ENCODE measurements around the gene CEBPZ. TPM values are rescaled to one million over a fixed set of nuclear protein-coding genes. Genes with fewer than 3 reads are reported as not detected.
A peak's percentile ranks its signal among the peaks of the same experiment; 100 is the strongest.

CEBPZ gene
- total and polyA plus RNA-seq, 2 donors from 2014 or later: 45.5 to 55.9 TPM

- H3K36me3 ChIP-seq (ENCODE audit: control insufficient read depth in 2 of 3, insufficient read depth in 3 of 3, low read length in 3 of 3): peaks cover 13 to 37% (median 29%) of the 10 kb centered on the region in 3 donors
- H3K4me3 ChIP-seq (ENCODE audit: low read length in 3 of 3): no peak overlapping the region
- H3K27me3 ChIP-seq (ENCODE audit: control insufficient read depth, insufficient read depth, low read length): no peaks in the 10 kb centered on the region
- H3K9ac ChIP-seq (ENCODE audit: low read length in 3 of 3): no peak overlapping the region
- FAIRE-seq: no peak
- intact Hi-C loops (cut with DNase I): no loop called here
- no peak for DNase-seq
- H3K27ac ChIP-seq (ENCODE audit: low read depth in 2 of 2, low read length in 2 of 2): no peak overlapping the region
- H3K9me3 ChIP-seq (ENCODE audit: control insufficient read depth in 2 of 3, insufficient read depth in 1 of 3, low read length in 3 of 3): no peaks in the 10 kb centered on the region
- TF ChIP-seq, protein P1, sequence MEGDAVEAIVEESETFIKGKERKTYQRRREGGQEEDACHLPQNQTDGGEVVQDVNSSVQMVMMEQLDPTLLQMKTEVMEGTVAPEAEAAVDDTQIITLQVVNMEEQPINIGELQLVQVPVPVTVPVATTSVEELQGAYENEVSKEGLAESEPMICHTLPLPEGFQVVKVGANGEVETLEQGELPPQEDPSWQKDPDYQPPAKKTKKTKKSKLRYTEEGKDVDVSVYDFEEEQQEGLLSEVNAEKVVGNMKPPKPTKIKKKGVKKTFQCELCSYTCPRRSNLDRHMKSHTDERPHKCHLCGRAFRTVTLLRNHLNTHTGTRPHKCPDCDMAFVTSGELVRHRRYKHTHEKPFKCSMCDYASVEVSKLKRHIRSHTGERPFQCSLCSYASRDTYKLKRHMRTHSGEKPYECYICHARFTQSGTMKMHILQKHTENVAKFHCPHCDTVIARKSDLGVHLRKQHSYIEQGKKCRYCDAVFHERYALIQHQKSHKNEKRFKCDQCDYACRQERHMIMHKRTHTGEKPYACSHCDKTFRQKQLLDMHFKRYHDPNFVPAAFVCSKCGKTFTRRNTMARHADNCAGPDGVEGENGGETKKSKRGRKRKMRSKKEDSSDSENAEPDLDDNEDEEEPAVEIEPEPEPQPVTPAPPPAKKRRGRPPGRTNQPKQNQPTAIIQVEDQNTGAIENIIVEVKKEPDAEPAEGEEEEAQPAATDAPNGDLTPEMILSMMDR (IDR thresholded peaks at IDR 0.05; ENCODE audit: borderline replicate concordance, extremely low read depth, insufficient read depth): no peak
- no peaks in the 10 kb centered on the region for H3K4me1 ChIP-seq (ENCODE audit: control insufficient read depth in 2 of 3, insufficient read depth in 2 of 3, low read depth in 1 of 3, low read length in 3 of 3)
These were observed 12.6 kb upstream of the CEBPZ start for GRCh38 chr2:37244017-37244416.

DNA sequence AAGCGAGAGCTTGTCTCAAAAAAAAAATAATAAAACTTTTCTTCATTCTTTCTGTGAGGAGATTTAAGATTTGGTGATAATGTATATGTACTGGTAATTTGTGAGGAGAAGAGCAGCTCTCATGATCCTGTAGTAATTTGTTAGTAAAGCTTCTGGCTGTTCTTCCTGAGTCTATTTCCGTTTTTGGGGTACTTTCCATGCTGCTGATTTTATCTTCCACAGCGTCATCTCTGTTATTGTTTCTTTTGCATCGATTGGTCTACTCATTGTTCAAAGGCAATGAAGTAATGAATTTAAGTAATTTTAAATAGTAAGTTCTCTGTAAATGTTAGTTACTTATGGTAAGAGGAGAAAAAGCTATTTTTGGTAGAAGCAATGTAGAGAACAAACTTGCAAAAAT, 12.0 kb upstream of the CEBPZ start:
- intact Hi-C loops (cut with DNase I): no loop called here
- no peaks in the 10 kb centered on the region for H3K9me3 ChIP-seq (ENCODE audit: control insufficient read depth in 2 of 3, insufficient read depth in 1 of 3, low read length in 3 of 3)

DNA sequence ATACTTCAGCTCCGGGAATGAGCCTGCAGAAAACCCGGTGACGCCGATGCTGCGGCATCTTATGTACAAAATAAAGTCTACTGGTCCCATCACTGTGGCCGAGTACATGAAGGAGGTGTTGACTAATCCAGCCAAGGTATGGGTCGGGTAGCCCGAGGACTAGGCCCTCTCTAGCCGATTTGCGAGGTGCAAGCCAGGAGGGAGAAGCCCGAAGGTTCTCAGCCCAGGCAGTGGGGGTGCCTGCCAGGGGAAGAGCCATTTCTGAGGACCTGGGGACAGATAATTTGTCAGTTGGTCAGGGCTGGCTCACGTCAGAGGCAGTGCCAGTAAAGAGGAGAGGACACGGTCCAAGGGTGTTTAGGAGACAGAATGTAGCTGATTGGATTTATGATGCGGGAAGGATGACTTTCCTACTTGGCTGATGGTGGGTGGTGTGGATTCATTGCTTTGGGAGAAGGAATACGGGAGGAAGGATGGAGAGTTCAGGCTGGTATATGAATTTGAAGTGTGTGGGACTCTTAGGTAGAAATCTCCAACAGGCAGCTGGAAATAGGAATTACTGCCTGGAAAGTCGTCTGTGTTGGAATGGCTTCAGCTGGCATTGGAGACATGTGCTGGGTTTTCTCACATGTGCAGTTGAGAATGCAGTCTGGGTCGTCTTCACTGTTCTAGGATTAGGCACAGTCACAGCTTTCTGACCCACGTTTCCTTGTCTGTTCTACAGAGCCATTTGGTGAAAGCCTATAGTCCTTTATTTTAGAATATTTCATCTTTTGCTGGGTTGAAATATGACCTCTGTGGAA, 936 bp upstream of the CEBPZ start:
- no peak for FAIRE-seq
- Histone ChIP-seq H3K4me1 (ENCODE audit: control insufficient read depth in 2 of 3, insufficient read depth in 2 of 3, low read depth in 1 of 3, low read length in 3 of 3) (peaks cover 5 to 13% (median 10%) of the 10 kb centered on the region in 3 donors), H3K4me3 (ENCODE audit: low read length in 3 of 3) (peak overlapping the region; percentile 71 to 96 (median 89)), H3K9me3 (ENCODE audit: control insufficient read depth in 2 of 3, insufficient read depth in 1 of 3, low read length in 3 of 3) (no peaks in the 10 kb centered on the region), H3K27ac (ENCODE audit: low read depth in 2 of 2, low read length in 2 of 2) (peak overlapping the region; percentile 78 to 87), H3K9ac (ENCODE audit: low read length in 3 of 3) (peak overlapping the region; percentile 60 to 91 (median 82)), H3K36me3 (ENCODE audit: control insufficient read depth in 2 of 3, insufficient read depth in 3 of 3, low read length in 3 of 3) (peaks cover 6 to 12% (median 7%) of the 10 kb centered on the region in 3 donors), H3K27me3 (ENCODE audit: control insufficient read depth, insufficient read depth, low read length) (no peaks in the 10 kb centered on the region)
- peak; percentile 42 to 74 (median 69) for DNase-seq
- intact Hi-C loops (cut with DNase I): no loop called here
- TF ChIP-seq, protein P1 (IDR thresholded peaks at IDR 0.05; ENCODE audit: borderline replicate concordance, extremely low read depth, insufficient read depth): no peak

More for the DNA sequence above, 12.0 kb upstream of the CEBPZ start:
- Histone ChIP-seq H3K27ac (ENCODE audit: low read depth in 2 of 2, low read length in 2 of 2) (no peak overlapping the region), H3K4me3 (ENCODE audit: low read length in 3 of 3) (no peak overlapping the region), H3K36me3 (ENCODE audit: control insufficient read depth in 2 of 3, insufficient read depth in 3 of 3, low read length in 3 of 3) (peaks cover 13 to 34% (median 27%) of the 10 kb centered on the region in 3 donors), H3K4me1 (ENCODE audit: control insufficient read depth in 2 of 3, insufficient read depth in 2 of 3, low read depth in 1 of 3, low read length in 3 of 3) (no peaks in the 10 kb centered on the region), H3K27me3 (ENCODE audit: control insufficient read depth, insufficient read depth, low read length) (no peaks in the 10 kb centered on the region), H3K9ac (ENCODE audit: low read length in 3 of 3) (no peak overlapping the region)
- TF ChIP-seq, protein P1 (IDR thresholded peaks at IDR 0.05; ENCODE audit: borderline replicate concordance, extremely low read depth, insufficient read depth): no peak
- no peak for DNase-seq
- no peak for FAIRE-seq
